Muscle of back (tissue), 11 donors: ENCODE data around the gene RPL18. TPM values are rescaled to one million over a fixed set of nuclear protein-coding genes. Genes with fewer than 3 reads are reported as not detected.

Experiments used
- DNase-seq, 3 donors: peaks; one replicate each; pipeline versions ENCODE4 v3.0.0 to v3.0.0-alpha.2; 2013
- polyA plus RNA-seq, 10 donors: library from polyadenylated mRNA; unstranded; fragments of 120-200 nt; gene quantifications; one replicate each; pipeline ENCODE4 v1.2.1, GENCODE V29; 2013; ENCODE audit not compliant: insufficient read length in 10 of 10

The RPL18 gene
- polyA plus RNA-seq, 10 donors = 1,102 to 2,024 (median 1,616) TPM

- no peak for DNase-seq
These were observed 27.8 kb upstream of the RPL18 start for GRCh38 chr19:48646722-48647216.

- DNase-seq = peak; percentile 83 to 97 (median 92)
These were observed 27.2 kb upstream of the RPL18 start, which contains the start of gene CA11 for GRCh38 chr19:48646001-48646721. TSS of gene CA11 (minus strand) at chr19:48646187. CDS start at chr19:48645632, 555 bp downstream.

GRCh38 chr19:48645620-48646000 lies 26.6 kb upstream of the RPL18 start:
- DNase-seq = no peak

DNA sequence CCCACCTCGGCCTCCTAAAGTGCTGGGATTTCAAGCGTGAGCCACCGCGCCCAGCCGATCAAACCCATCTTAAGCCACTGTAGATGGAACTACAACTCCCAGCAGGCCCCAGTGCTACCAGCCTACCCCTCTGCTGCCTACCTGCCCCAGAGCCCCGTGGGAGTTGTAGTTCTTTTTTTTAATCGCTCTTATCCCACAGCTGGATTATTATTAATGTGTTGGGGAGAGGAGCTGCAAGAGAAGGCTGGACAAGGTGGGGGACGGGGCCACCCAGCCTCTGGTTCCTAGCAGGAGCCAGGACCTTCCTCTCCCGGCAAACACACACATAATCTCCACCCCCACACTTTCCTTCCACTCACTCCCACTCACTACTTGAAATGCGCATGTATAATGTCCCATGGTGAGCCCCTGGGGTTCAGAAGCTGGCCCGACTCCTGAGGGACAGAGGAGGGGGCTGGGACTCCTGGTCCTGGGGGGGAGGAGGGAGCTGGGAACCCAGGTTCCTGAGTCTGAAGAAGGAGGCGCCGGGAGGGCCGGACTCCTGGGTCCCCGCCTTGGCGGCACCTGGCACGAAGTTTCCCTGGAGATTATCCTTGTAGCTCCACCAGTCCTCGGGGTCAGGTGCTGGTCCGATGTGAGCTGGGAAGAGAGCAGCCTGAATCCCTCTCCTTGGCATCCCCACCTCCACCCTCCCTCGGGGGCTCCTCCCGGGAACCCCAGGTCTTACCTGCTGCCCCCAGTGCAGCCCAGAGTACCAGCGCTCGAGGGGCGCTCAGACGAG lies 26.1 kb upstream of the RPL18 start:
- peak; percentile 63 to 91 (median 80) for DNase-seq

DNA sequence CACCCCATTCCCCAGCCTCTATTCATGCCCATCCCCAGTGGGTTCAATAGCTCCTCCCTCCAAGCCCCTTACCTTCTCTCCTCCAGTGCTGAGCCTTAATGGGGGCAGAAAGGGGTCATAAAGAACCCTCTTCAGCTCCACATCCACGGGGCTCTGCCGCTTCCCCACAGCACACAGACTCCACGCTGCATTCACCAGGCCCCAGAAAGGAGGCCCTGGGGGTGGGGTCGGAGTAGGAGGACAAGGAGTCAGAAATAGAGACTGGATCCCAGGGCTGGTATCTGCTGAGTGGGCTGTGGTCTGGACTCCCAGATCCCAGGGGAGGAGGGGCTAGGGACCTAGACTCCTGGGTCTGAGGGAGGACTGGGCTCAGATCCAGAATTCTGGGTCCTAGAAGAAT lies 25.4 kb upstream of the RPL18 start:
- DNase-seq = no peak

DNA sequence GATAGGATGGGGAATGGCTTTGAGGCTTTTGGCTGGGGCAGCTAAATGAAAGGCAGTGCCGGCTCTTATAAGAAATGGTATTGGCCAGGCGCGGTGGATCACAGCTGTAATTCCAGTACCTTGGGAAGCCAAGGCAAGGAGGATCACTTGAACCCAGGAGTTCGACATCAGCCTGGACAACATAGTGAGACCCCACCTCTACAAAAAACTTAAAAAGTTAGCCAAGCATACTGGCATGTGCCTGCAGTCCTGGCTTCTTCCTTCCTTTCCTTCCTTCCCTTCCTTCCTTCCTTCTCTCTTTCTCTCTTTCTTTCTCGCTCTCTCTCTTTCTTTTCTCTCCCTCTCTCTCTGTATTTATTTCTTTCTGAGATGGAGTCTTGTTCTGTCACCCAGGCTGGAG lies 23.9 kb upstream of the RPL18 start:
- no peak for DNase-seq

DNA sequence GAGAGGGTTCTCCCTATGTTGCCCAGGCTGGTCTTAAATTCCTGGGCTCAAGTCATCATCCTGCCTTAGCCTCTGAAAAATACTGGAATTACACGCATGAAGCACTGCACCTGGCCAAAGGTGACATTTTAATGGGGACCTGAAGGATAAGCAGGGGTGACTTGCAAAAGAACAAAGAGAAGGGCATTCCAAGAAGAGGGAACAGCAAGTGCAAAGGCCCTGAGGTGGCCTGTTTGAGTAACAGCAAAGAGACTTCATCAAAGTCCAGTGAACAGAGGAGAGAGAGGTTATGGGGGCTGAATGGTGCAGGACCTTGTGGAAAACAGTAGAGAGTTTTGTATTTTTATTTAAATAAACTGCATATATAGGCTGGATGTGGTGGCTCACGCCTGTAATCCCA lies 22.9 kb upstream of the RPL18 start:
- DNase-seq = no peak

- DNase-seq = no peak
These were observed 20.8 kb upstream of the RPL18 start for GRCh38 chr19:48639483-48640375.

DNA sequence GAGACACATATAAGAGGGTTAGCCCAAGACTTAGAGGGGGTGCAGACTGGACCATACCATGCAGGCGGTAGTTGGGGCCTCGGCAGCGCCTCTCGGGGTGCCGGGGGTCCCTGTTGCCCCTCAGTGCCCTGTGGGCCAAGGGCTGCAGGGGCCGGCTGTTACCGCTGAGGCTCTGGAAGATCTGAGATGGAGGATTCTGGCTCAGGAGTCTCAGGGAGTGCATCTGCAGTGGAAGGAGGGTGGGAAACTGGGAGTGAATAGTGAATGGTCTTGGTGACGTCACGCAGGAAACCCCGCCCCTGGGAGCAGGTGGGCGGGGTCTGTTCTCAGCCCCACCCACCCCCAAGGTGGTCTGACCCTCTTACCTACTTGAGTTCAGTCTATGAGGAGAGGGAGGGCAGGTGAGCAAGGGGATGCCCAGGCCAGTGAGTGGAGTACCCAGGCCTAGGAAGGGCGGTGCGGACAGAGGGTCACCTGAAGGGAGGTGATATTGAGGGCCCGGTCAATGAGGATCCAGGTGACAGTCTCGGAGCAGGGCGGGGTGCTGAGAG lies 19.9 kb upstream of the RPL18 start:
- DNase-seq = no peak

- peak; percentile 91 to 95 (median 92) for DNase-seq
These were observed 19.2 kb upstream of the RPL18 start for GRCh38 chr19:48637948-48638830.

GRCh38 chr19:48637449-48637947 lies 18.5 kb upstream of the RPL18 start:
- peak; percentile 98 to 99 (median 99) for DNase-seq

DNA sequence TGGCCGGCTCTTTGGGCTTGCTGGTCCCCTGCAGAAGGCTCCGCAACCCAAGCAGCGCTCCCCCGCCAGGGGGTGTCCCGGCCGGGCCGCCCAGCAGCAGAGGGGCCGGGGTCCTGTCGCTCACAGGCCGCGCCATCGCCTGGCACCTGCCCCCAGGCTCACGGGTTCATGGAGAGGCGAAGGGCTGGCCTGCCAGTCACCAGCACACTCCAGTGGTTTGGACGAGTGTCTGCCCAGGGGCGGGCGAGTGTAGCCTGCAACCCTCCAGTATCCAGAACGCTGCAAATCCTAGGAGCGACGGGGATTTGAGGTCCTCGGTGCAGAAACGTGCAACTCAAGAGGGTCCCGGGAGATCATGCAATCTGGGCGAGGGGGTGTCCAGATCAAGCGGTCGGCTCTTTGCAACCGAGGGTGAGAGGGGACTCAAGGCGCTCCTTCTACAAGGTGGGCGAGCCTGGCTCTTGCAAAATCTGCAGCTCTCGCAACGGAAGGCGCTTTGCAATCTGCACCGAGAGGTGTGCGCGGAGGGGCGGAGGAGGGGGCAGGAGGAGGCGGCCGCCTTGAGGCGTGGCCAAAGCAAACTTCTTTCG lies 18.0 kb upstream of the RPL18 start, which contains the start of gene DBP:
Gene DBP, minus strand, starts transcription at position 521 of the 590 bp plus-strand sequence. Its CDS starts 385 bp downstream, at position 136.
- no peak for DNase-seq

DNA sequence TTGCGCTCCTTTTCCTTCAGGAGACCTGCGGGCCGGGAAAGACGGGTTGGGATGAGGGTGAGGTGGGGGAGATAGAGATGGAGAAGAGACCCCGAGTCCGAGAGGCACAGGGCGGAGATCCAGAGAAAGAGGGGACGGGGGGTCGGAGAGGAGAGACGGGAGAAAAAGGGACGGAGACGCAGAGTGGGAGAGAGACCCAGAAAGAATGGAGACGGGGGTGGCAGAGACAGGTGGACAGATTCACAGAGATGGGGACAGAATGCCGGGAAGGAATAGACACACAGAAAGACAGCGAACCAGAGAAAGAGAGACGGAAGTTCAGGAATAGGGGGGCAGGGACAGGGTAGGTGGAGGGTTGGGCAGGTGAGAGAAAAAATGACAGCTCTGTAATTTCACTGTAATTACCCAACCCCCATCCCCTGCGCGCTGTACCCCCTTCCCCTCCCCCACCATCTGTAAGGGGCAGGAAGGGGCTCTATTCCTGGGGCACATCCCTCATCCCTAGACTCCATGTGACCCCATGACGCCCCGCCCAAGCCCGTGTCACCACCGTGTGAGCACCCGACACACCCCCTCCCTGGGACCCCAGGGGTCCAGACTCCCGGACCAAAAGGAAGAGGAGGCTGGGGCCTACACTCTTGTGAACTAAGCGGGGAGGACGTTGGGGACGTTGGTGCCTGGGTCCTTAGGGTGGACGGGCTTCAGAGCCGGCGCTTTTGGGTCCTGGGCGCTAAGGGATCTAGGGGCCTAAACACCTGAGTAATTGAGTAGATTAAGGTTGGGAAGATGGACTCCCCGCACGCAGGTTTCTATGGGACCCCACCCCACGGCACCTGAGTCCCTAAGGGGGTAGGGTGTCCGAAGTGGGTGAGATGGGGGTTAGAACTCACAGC lies 17.2 kb upstream of the RPL18 start:
- peak in 1 of 3 donors; percentile 45 for DNase-seq

GRCh38 chr19:48635263-48635965 lies 16.4 kb upstream of the RPL18 start:
- DNase-seq = no peak

- peak; percentile 94 to 96 (median 95) for DNase-seq
These were observed 15.7 kb upstream of the RPL18 start for GRCh38 chr19:48634424-48635262.

GRCh38 chr19:48634036-48634342 lies 15.0 kb upstream of the RPL18 start:
- DNase-seq = no peak
